BLaER1 treated with 17β-estradiol and CSF1 and Interleukin-3, amounts not matched to agents 10 nM and 100 nM (cell line): ENCODE measurements around the gene RIPK3.
A peak's percentile ranks its signal among the peaks of the same experiment; 100 is the strongest.
"Not testable (repeated sequence)": the region's sequence is repeated elsewhere in the genome, so short reads cannot be mapped to it uniquely, and the experiment has no call there.

ENCODE experiments used
- H3K27ac ChIP-seq, 11 experiments: shearing (Covaris generic); formaldehyde crosslinking; 2 replicates each; pipeline ENCODE4 v1.8.1; 2022
- H3K27me3 ChIP-seq, 11 experiments: shearing (Covaris generic); formaldehyde crosslinking; 2 replicates each; pipeline ENCODE4 v1.8.1; 2022
- H3K36me3 ChIP-seq, 11 experiments: shearing (Covaris generic); formaldehyde crosslinking; 2 replicates each; pipeline ENCODE4 v1.8.1; 2022
- H3K4me1 ChIP-seq, 10 experiments: shearing (Covaris generic); formaldehyde crosslinking; 2 replicates each; pipeline ENCODE4 v1.8.1; 2022
- H3K4me2 ChIP-seq, 11 experiments: shearing (Covaris generic); formaldehyde crosslinking; 2 replicates each; pipeline ENCODE4 v1.8.1; 2022
- H3K4me3 ChIP-seq, 10 experiments: shearing (Covaris generic); formaldehyde crosslinking; 2 replicates each; pipeline ENCODE4 v1.8.1; 2022
- H3K9ac ChIP-seq, 11 experiments: shearing (Covaris generic); formaldehyde crosslinking; 2 replicates each; pipeline ENCODE4 v1.8.1; 2022
- H3K9me3 ChIP-seq, 11 experiments: shearing (Covaris generic); formaldehyde crosslinking; replicated peaks in 1 of 11; 2 replicates each; pipeline ENCODE4 v1.8.1; 2022
- H4K20me1 ChIP-seq, 11 experiments: shearing (Covaris generic); formaldehyde crosslinking; 2 replicates each; pipeline ENCODE4 v1.8.1; 2022
- Cebpa-rat ChIP-seq, 11 experiments: shearing (Covaris generic); IDR thresholded peaks; 2 replicates each; pipeline ENCODE4 v1.8.1; 2022

Gene RIPK3

GRCh38 chr14:24334431-24335291 lies 5.1 kb downstream of the RIPK3 start, which contains the start of gene ADCY4:
Gene ADCY4 (minus strand): TSS chr14:24335071. CDS start chr14:24334652, 419 bp downstream.
- Histone ChIP-seq H3K4me2 (peak within 1 kb of the TSS; percentile 67 to 96 (median 91)), H3K9me3 (peaks cover 0 to 12% (median 6%) of the 10 kb centered on the region in 11 experiments; a peak in 6 of 22 replicates), H3K9ac (0 out of 22 replicates have a peak within 1 kb of the TSS, but pooled peaks of 1 of the 11 experiments have one; percentile 9), H3K4me3 (peak within 1 kb of the TSS in 9 of 10 experiments; percentile 5 to 52 (median 37); a peak in 15 of 20 replicates), H3K4me1 (peaks cover 63 to 88% (median 72%) of the 10 kb centered on the region in 10 experiments), H3K27ac (no peak within 1 kb of the TSS), H3K27me3 (peaks cover 75 to 89% (median 81%) of the 10 kb centered on the region in 11 experiments), H4K20me1 (peaks cover 0 to 40% (median 11%) of the 10 kb centered on the region in 11 experiments; a peak in 10 of 22 replicates), H3K36me3 (peaks cover 0 to 21% (median 0%) of the 10 kb centered on the region in 11 experiments; a peak in 5 of 22 replicates)
- no peak for TF ChIP-seq Cebpa-rat (IDR thresholded peaks at IDR 0.05)

GRCh38 chr14:24332268-24332993 lies 7.4 kb downstream of the RIPK3 start:
- Histone ChIP-seq H3K4me2 (peak overlapping the region; percentile 75 to 96 (median 92)), H3K27me3 (peaks cover 52 to 66% (median 59%) of the 10 kb centered on the region in 11 experiments), H3K9me3 (no peaks in the 10 kb centered on the region), H4K20me1 (peaks cover 0 to 40% (median 11%) of the 10 kb centered on the region in 11 experiments; a peak in 10 of 22 replicates), H3K4me3 (peak overlapping the region; percentile 34 to 62 (median 40)), H3K9ac (peak overlapping the region in 4 of 11 experiments; percentile 15 to 34 (median 26); a peak in 3 of 22 replicates), H3K36me3 (peaks cover 0 to 12% (median 0%) of the 10 kb centered on the region in 11 experiments; a peak in 5 of 22 replicates), H3K27ac (no peak overlapping the region), H3K4me1 (peaks cover 72 to 91% (median 79%) of the 10 kb centered on the region in 10 experiments)
- TF ChIP-seq Cebpa-rat (IDR thresholded peaks at IDR 0.05) = peak in 7 of 11 experiments; percentile 45 to 89 (median 71); a peak in 14 of 22 replicates

DNA sequence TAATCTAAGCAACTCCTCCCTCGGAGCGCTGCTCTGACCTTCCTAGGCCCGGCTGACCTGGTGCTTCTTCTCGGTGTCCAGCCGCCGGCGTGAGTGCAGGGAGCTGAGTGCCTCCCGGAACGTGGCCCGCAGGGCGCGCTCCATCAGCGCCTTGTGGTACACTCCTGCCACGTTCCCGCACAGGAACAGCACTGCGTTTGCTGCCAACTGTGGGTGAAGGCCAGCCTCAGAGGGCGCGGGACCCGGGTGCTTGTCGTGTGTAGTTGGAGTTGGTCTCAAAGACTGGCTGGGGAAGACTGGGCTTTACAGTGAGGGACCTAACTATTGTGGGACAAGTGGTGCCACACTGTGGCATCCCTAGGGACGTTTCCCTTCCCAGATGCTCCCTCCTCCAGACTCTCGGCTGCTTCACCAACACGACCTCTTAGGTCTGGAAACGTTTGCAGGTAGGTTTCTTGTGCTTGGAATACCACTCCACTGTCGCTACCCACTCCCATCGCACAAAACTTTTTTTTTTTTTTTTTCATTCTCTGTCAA lies 8.0 kb downstream of the RIPK3 start:
- H3K9me3 ChIP-seq = no peaks in the 10 kb centered on the region
- H3K9ac ChIP-seq = no peak overlapping the region
- H3K4me3 ChIP-seq = peak overlapping the region in 1 of 10 experiments; percentile 43; a peak in 2 of 20 replicates
- TF ChIP-seq Cebpa-rat (IDR thresholded peaks at IDR 0.05) = no peak
- H3K36me3 ChIP-seq = peaks cover 0 to 6% (median 0%) of the 10 kb centered on the region in 11 experiments; a peak in 3 of 22 replicates
- H3K27me3 ChIP-seq = peaks cover 46 to 60% (median 52%) of the 10 kb centered on the region in 11 experiments
- peak overlapping the region; percentile 75 to 96 (median 92) for H3K4me2 ChIP-seq
- H3K27ac ChIP-seq = no peak overlapping the region
- H3K4me1 ChIP-seq = peaks cover 78 to 97% (median 85%) of the 10 kb centered on the region in 10 experiments
- H4K20me1 ChIP-seq = peaks cover 0 to 38% (median 11%) of the 10 kb centered on the region in 11 experiments; a peak in 10 of 22 replicates

DNA sequence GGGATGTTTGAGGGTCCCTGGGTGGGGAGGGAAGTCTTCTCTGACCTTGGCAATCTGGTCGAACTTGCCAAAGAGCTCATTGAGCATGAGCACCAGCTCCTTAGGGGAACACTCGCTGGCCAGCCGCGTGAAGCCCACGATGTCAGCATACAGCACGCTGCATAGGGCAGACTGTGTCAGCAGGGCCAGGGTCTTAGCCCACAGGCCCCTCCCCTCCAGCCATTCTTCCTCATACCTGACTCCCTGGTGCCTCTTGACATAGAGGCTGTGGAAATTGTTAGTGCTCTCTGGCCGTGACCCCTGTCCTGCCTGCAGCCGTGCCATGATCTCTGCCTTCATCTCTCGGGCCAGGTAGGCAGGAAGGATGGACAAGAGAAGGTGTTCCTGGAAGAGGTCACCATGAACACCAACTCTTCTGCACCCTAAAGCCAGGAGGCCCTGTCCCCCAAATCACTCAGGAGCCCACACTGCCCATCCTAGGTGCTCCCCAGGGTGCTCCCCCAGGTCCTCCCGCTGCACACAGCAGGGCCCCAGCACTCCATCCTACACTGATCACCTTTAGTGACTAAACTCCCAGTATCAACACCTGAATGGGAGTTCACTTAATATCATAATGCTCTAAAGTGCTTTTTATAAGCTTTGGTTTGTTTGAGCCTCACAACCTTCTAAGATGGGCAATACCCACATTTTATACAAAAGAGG lies 8.7 kb downstream of the RIPK3 start:
- peaks cover 39 to 53% (median 45%) of the 10 kb centered on the region in 11 experiments for H3K27me3 ChIP-seq
- H3K27ac ChIP-seq = no peak overlapping the region
- H3K4me2 ChIP-seq = peak overlapping the region in 10 of 11 experiments; percentile 75 to 96 (median 92); a peak in 19 of 22 replicates
- H4K20me1 ChIP-seq = peaks cover 0 to 31% (median 11%) of the 10 kb centered on the region in 11 experiments; a peak in 10 of 22 replicates
- no peaks in the 10 kb centered on the region for H3K9me3 ChIP-seq
- no peak for TF ChIP-seq Cebpa-rat (IDR thresholded peaks at IDR 0.05)
- H3K36me3 ChIP-seq = no peaks in the 10 kb centered on the region
- no peak overlapping the region for H3K4me3 ChIP-seq
- H3K4me1 ChIP-seq = peaks cover 83 to 97% (median 89%) of the 10 kb centered on the region in 10 experiments
- H3K9ac ChIP-seq = no peak overlapping the region

GRCh38 chr14:24329736-24330135 lies 10.1 kb downstream of the RIPK3 start:
- Histone ChIP-seq H3K4me1 (peaks cover 80 to 97% (median 89%) of the 10 kb centered on the region in 10 experiments), H3K9ac (peak overlapping the region in 3 of 11 experiments; percentile 15 to 46 (median 38); a peak in 2 of 22 replicates), H3K27me3 (peaks cover 25 to 39% (median 32%) of the 10 kb centered on the region in 11 experiments), H3K4me3 (no peak overlapping the region), H3K27ac (peak overlapping the region in 6 of 11 experiments; percentile 20 to 60 (median 40); a peak in 8 of 22 replicates), H3K36me3 (no peaks in the 10 kb centered on the region), H3K9me3 (no peaks in the 10 kb centered on the region), H3K4me2 (peak overlapping the region; percentile 53 to 94 (median 80); a peak in 21 of 22 replicates), H4K20me1 (peaks cover 0 to 20% (median 10%) of the 10 kb centered on the region in 11 experiments; a peak in 10 of 22 replicates)
- TF ChIP-seq Cebpa-rat (IDR thresholded peaks at IDR 0.05) = no peak

- Histone ChIP-seq H3K4me3 (peak overlapping the region in 1 of 10 experiments; percentile 23; a peak in 1 of 20 replicates), H3K4me2 (peak overlapping the region; percentile 53 to 94 (median 80)), H3K27ac (peak overlapping the region in 8 of 11 experiments; percentile 20 to 60 (median 32); a peak in 11 of 22 replicates), H3K27me3 (peaks cover 20 to 34% (median 26%) of the 10 kb centered on the region in 11 experiments), H3K36me3 (no peaks in the 10 kb centered on the region), H3K9ac (peak overlapping the region in 8 of 11 experiments; percentile 10 to 46 (median 30); a peak in 7 of 22 replicates), H3K4me1 (peaks cover 75 to 94% (median 88%) of the 10 kb centered on the region in 10 experiments), H4K20me1 (peaks cover 0 to 14% (median 5%) of the 10 kb centered on the region in 11 experiments; a peak in 9 of 22 replicates), H3K9me3 (no peaks in the 10 kb centered on the region)
- no peak for TF ChIP-seq Cebpa-rat (IDR thresholded peaks at IDR 0.05)
Observed at GRCh38 chr14:24329073-24329663, 10.6 kb downstream of the RIPK3 start.

GRCh38 chr14:24327914-24328313 lies 11.9 kb downstream of the RIPK3 start:
- H4K20me1 ChIP-seq, H3K36me3 ChIP-seq, H3K9me3 ChIP-seq, H3K4me3 ChIP-seq: not testable (repeated sequence)
- H3K9ac ChIP-seq = peak overlapping the region in 3 of 11 experiments; percentile 27 to 60 (median 27); a peak in 3 of 22 replicates
- H3K4me1 ChIP-seq = peaks cover 67 to 94% (median 80%) of the 10 kb centered on the region in 10 experiments
- H3K27ac ChIP-seq = peak overlapping the region in 9 of 11 experiments; percentile 38 to 74 (median 58); a peak in 15 of 22 replicates
- peaks cover 7 to 21% (median 13%) of the 10 kb centered on the region in 11 experiments for H3K27me3 ChIP-seq
- H3K4me2 ChIP-seq = peak overlapping the region; percentile 69 to 94 (median 91); a peak in 21 of 22 replicates
